ENCODE results near the gene DNTTIP2. TPM values are rescaled to one million over a fixed set of nuclear protein-coding genes. Genes with fewer than 3 reads are reported as not detected.

DNTTIP2 gene
- total and polyA plus RNA-seq, 9 of the 15 experiments (the other 6 are each of a cell fraction or from before 2014, with no cell fraction given), result 50.4 to 138 (median 97.0) TPM

DNA sequence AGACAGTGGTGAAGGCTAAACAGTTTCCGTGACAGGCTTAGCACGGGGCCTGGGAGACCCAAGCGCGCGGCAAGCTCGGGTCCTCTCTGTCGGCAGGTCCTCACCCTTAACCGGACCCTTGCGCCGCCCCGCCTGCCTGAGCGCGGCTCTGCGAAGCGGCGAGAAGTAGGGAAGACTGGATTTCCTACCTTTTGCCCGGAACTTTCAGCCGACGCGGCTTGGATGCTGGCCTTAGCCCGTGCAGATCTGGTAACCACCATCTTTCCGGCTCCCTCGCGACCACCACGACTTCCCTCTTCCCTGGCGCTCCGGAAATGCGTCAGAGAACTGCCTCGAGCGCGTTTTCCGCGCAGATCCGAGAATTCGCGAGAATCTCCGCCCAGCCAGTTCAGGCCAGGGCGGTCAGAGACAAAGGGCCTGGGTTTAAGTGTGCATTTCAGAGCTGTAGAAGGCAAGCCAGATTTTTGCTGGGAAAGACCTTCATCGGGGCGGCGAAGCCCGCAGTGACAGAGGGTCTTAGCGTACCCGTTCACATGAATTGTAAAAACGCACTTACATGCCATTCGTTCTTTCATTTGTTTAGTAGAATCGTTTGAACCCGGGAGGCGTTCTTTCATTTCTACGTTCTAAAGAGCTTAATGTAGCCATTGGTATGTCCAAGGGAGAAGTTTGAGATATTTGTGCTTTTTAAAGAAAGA is at the start of gene DNTTIP2 (continued):
- TF ChIP-seq CTBP1 (IDR thresholded peaks at IDR 0.05; ENCODE audit: borderline replicate concordance) (no peak), HNRNPLL (IDR thresholded peaks at IDR 0.05; ENCODE audit: low read depth, low read length, poor library complexity, severe bottlenecking) (peak; percentile 68), PHF20 (IDR thresholded peaks at IDR 0.05; ENCODE audit: partially characterized antibody) (peak; percentile 97), ZNF561 (CRISPR knock-in tag; conservative IDR thresholded peaks at IDR 0.05) (no peak), XRCC5 (IDR thresholded peaks at IDR 0.05; ENCODE audit: low read depth, low read length) (0 out of 2 replicates have a peak, but pooled peaks have one; percentile 38), TFAP4 (CRISPR knock-in tag; IDR thresholded peaks at IDR 0.05; ENCODE audit: borderline replicate concordance) (peak; percentile 72; the same call in 1 of the 2 replicates), SMARCB1 (IDR thresholded peaks at IDR 0.05; ENCODE audit: insufficient read length, low read depth) (no peak), CBX1 (IDR thresholded peaks at IDR 0.05; ENCODE audit: low read depth) (peak; percentile 75; the same call in 1 of the 2 replicates), REST (IDR thresholded peaks at IDR 0.05; ENCODE audit: borderline replicate concordance) (peak; percentile 56; the same call in 1 of the 2 replicates), REST (CRISPR knock-in tag; IDR thresholded peaks at IDR 0.05; ENCODE audit: low read depth) (no peak), CCNT2 (IDR thresholded peaks at IDR 0.05; ENCODE audit: borderline replicate concordance, extremely low read depth, insufficient read length, low read depth, low read length) (peak; percentile 51), MED1 (CRISPR knock-in tag; IDR thresholded peaks at IDR 0.05; ENCODE audit: borderline replicate concordance) (no peak)
- TF ChIP-seq, protein P1, sequence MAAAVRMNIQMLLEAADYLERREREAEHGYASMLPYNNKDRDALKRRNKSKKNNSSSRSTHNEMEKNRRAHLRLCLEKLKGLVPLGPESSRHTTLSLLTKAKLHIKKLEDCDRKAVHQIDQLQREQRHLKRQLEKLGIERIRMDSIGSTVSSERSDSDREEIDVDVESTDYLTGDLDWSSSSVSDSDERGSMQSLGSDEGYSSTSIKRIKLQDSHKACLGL (CRISPR knock-in tag; IDR thresholded peaks at IDR 0.05; ENCODE audit: borderline replicate concordance, poor library complexity, severe bottlenecking), result peak; percentile 62
- TF ChIP-seq, protein P2, sequence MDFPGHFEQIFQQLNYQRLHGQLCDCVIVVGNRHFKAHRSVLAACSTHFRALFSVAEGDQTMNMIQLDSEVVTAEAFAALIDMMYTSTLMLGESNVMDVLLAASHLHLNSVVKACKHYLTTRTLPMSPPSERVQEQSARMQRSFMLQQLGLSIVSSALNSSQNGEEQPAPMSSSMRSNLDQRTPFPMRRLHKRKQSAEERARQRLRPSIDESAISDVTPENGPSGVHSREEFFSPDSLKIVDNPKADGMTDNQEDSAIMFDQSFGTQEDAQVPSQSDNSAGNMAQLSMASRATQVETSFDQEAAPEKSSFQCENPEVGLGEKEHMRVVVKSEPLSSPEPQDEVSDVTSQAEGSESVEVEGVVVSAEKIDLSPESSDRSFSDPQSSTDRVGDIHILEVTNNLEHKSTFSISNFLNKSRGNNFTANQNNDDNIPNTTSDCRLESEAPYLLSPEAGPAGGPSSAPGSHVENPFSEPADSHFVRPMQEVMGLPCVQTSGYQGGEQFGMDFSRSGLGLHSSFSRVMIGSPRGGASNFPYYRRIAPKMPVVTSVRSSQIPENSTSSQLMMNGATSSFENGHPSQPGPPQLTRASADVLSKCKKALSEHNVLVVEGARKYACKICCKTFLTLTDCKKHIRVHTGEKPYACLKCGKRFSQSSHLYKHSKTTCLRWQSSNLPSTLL (IDR thresholded peaks at IDR 0.05), result no peak

Data from K562 (cell line).